ENCODE measurements around the gene NHSL2.

Gene NHSL2

DNA sequence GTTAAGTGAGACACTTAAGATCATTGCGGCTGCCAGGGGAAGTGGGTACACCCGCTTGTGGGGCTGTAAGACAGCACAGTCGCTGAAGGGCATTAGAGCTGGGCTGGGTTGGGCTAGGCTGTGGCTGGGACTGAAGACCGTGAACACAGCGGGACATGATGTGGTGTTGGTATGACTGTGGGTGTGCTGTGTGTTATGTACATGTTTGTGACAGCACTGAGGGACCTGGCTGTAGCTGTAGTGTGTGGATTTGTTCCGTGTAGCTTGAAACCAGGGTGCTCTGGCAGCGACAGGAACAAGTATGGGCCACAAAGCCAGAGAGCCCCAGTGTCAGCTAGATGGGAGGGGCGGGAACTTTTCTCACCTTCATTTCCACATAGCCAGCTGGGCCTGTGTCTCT lies 82.1 kb downstream of the NHSL2 start:
- Histone ChIP-seq H3K4me1 (ENCODE audit: control insufficient read depth, low read depth, low read length) (peaks cover 24% of the 10 kb centered on the region), H3K36me3 (ENCODE audit: control insufficient read depth, low read depth, low read length) (no peaks in the 10 kb centered on the region), H3K27me3 (ENCODE audit: control insufficient read depth, insufficient read depth, low read length) (no peaks in the 10 kb centered on the region), H3K9me3 (ENCODE audit: control insufficient read depth, low read depth, low read length) (no peaks in the 10 kb centered on the region), H3K27ac (ENCODE audit: low read length) (no peak overlapping the region), H3K4me3 (ENCODE audit: low read length) (no peak overlapping the region), H3K9ac (ENCODE audit: low read length) (no peak overlapping the region)

DNA sequence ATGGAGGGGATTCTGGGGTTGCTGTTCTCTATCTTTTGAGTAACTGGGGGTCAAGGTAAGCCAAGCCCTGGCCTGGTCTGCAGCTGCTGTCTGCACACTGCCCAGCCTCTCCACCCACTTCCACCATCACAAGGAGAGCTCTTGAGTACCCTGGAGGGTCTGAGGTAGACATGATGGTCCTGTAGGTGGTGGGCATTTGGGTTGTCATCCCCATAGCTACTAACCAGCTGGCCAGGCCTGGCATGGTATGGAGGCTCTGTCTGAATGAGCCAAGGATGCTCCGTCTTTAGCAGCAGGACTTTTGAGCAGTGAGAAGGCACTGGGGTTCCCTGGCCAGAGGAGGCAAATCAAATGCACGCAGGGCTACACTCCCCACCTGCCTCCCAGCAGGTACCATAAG lies 82.7 kb downstream of the NHSL2 start:
- Histone ChIP-seq H3K4me3 (ENCODE audit: low read length) (no peak overlapping the region), H3K36me3 (ENCODE audit: control insufficient read depth, low read depth, low read length) (no peaks in the 10 kb centered on the region), H3K27ac (ENCODE audit: low read length) (no peak overlapping the region), H3K27me3 (ENCODE audit: control insufficient read depth, insufficient read depth, low read length) (no peaks in the 10 kb centered on the region), H3K9me3 (ENCODE audit: control insufficient read depth, low read depth, low read length) (no peaks in the 10 kb centered on the region), H3K9ac (ENCODE audit: low read length) (no peak overlapping the region), H3K4me1 (ENCODE audit: control insufficient read depth, low read depth, low read length) (peaks cover 24% of the 10 kb centered on the region)

DNA sequence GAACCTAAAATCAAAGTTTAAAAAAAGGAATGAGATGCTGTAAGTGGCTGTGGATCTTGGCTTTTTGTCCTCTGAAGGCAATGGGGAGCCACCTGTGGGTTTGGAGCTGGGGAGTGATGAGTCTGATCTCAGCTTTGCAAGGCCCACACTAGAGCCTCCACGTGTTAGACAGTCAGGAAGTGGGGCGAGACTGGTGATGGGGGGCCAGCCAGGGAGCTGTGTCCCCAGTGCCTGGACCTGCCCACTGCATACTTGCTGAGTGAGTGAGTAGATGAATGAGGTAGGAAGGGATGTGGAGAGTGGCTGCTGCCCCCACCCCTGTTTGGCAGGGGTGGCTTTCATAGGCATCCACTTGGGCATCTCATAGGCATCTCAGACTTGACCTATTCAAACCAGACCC lies 84.0 kb downstream of the NHSL2 start:
- Histone ChIP-seq H3K27me3 (ENCODE audit: control insufficient read depth, insufficient read depth, low read length) (no peaks in the 10 kb centered on the region), H3K9me3 (ENCODE audit: control insufficient read depth, low read depth, low read length) (no peaks in the 10 kb centered on the region), H3K9ac (ENCODE audit: low read length) (no peak overlapping the region), H3K4me1 (ENCODE audit: control insufficient read depth, low read depth, low read length) (peaks cover 24% of the 10 kb centered on the region), H3K4me3 (ENCODE audit: low read length) (no peak overlapping the region), H3K27ac (ENCODE audit: low read length) (no peak overlapping the region), H3K36me3 (ENCODE audit: control insufficient read depth, low read depth, low read length) (no peaks in the 10 kb centered on the region)

DNA sequence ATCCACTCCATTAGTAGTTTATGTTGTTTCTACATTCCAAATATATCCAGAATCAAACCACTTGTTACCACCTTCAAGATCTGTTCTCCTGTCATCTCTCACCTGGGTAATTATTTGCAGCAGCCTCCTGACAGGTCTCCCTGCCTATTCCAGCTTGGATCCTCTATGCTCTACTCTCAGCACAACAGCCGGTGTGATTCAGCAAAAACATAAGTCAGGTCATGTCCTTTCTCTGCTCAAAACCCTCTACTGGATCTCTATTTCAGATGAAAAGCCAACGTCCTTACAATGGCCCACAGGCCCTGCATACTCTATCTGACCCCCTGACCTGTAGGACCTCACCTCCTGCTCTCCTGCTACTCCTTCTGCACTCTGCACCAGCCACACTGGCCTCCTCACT lies 84.5 kb downstream of the NHSL2 start:
- Histone ChIP-seq H3K27me3 (ENCODE audit: control insufficient read depth, insufficient read depth, low read length) (no peaks in the 10 kb centered on the region), H3K9ac (ENCODE audit: low read length) (no peak overlapping the region), H3K9me3 (ENCODE audit: control insufficient read depth, low read depth, low read length) (no peaks in the 10 kb centered on the region), H3K27ac (ENCODE audit: low read length) (no peak overlapping the region), H3K36me3 (ENCODE audit: control insufficient read depth, low read depth, low read length) (no peaks in the 10 kb centered on the region), H3K4me1 (ENCODE audit: control insufficient read depth, low read depth, low read length) (peaks cover 24% of the 10 kb centered on the region), H3K4me3 (ENCODE audit: low read length) (no peak overlapping the region)

DNA sequence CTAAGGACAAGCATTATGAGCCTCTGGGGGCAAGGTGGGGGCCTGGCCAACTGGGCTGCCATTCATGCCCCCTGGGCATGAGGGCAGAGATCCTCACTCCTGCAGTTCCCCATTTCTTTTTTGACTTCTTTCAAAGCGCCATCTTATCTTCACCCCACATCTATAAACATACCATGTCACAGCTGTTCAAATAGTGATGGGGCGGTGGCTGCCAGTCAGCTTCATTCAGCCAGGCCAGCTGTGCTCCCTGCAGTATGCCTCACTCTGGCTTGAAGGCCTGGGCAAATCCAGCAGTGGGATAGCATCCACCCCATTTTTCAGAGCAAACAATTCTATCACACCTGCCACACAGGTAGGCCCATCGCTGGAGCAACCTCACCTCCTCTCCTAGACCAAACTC lies 85.5 kb downstream of the NHSL2 start:
- H3K9ac ChIP-seq (ENCODE audit: low read length): no peak overlapping the region
- peaks cover 18% of the 10 kb centered on the region for H3K4me1 ChIP-seq (ENCODE audit: control insufficient read depth, low read depth, low read length)
- H3K4me3 ChIP-seq (ENCODE audit: low read length): no peak overlapping the region
- H3K9me3 ChIP-seq (ENCODE audit: control insufficient read depth, low read depth, low read length): no peaks in the 10 kb centered on the region
- H3K36me3 ChIP-seq (ENCODE audit: control insufficient read depth, low read depth, low read length): no peaks in the 10 kb centered on the region
- H3K27me3 ChIP-seq (ENCODE audit: control insufficient read depth, insufficient read depth, low read length): no peaks in the 10 kb centered on the region
- H3K27ac ChIP-seq (ENCODE audit: low read length): no peak overlapping the region

DNA sequence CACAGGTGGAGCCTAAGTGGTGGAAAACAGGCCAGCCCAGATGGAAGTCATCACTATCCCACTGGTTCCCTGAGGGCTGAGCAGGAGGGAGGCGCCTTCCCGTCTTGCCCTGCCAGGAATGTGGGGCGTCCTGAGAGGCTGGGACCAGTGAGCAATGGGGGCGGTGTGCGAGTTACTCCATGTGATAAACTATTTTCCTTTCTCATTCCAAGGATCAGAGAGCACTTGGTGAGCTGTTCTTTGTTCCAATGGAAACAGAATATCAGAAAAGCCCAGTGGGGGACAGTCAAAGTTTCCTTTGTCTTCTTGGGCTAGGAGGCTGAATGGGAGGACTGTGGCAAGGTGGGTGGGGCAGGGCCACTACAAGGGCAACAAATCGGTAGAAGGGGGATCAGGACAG lies 86.2 kb downstream of the NHSL2 start:
- no peak overlapping the region for H3K4me3 ChIP-seq (ENCODE audit: low read length)
- peaks cover 19% of the 10 kb centered on the region for H3K4me1 ChIP-seq (ENCODE audit: control insufficient read depth, low read depth, low read length)
- peaks cover 1% of the 10 kb centered on the region for H3K9me3 ChIP-seq (ENCODE audit: control insufficient read depth, low read depth, low read length)
- no peaks in the 10 kb centered on the region for H3K27me3 ChIP-seq (ENCODE audit: control insufficient read depth, insufficient read depth, low read length)
- no peak overlapping the region for H3K9ac ChIP-seq (ENCODE audit: low read length)
- H3K27ac ChIP-seq (ENCODE audit: low read length): no peak overlapping the region
- no peaks in the 10 kb centered on the region for H3K36me3 ChIP-seq (ENCODE audit: control insufficient read depth, low read depth, low read length)

GRCh38 chrX:71997320-71997719 lies 86.7 kb downstream of the NHSL2 start:
- Histone ChIP-seq H3K27me3 (ENCODE audit: control insufficient read depth, insufficient read depth, low read length) (no peaks in the 10 kb centered on the region), H3K9me3 (ENCODE audit: control insufficient read depth, low read depth, low read length) (peaks cover 5% of the 10 kb centered on the region), H3K9ac (ENCODE audit: low read length) (no peak overlapping the region), H3K4me1 (ENCODE audit: control insufficient read depth, low read depth, low read length) (peaks cover 16% of the 10 kb centered on the region), H3K27ac (ENCODE audit: low read length) (no peak overlapping the region), H3K36me3 (ENCODE audit: control insufficient read depth, low read depth, low read length) (no peaks in the 10 kb centered on the region), H3K4me3 (ENCODE audit: low read length) (no peak overlapping the region)

- no peak overlapping the region for H3K4me3 ChIP-seq (ENCODE audit: low read length)
- H3K36me3 ChIP-seq (ENCODE audit: control insufficient read depth, low read depth, low read length): no peaks in the 10 kb centered on the region
- no peak overlapping the region for H3K9ac ChIP-seq (ENCODE audit: low read length)
- peaks cover 16% of the 10 kb centered on the region for H3K4me1 ChIP-seq (ENCODE audit: control insufficient read depth, low read depth, low read length)
- no peaks in the 10 kb centered on the region for H3K27me3 ChIP-seq (ENCODE audit: control insufficient read depth, insufficient read depth, low read length)
- H3K27ac ChIP-seq (ENCODE audit: low read length): no peak overlapping the region
- H3K9me3 ChIP-seq (ENCODE audit: control insufficient read depth, low read depth, low read length): peaks cover 8% of the 10 kb centered on the region
These were observed 88.3 kb downstream of the NHSL2 start for GRCh38 chrX:71998836-71999509.

DNA sequence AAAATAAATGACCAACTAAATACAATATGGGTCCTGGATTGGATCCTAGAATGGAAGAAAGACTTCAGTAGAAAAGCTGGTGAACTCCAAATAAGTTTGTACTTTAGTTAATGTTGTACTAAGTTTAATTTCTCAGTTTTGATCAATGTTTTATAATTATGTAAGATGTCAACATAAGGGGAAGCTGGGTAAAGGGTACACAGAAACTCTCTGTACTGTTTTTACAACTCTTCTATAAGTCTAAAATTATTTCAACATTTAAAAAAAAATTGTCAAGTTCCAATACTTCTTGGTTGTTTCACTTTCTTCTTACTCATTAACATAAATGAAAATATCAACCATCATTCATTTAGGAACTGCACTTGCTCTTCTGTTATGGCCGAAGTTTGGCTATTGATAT lies 88.9 kb downstream of the NHSL2 start:
- H3K27ac ChIP-seq (ENCODE audit: low read length): no peak overlapping the region
- no peaks in the 10 kb centered on the region for H3K27me3 ChIP-seq (ENCODE audit: control insufficient read depth, insufficient read depth, low read length)
- H3K4me3 ChIP-seq (ENCODE audit: low read length): no peak overlapping the region
- no peaks in the 10 kb centered on the region for H3K36me3 ChIP-seq (ENCODE audit: control insufficient read depth, low read depth, low read length)
- H3K9ac ChIP-seq (ENCODE audit: low read length): no peak overlapping the region
- H3K4me1 ChIP-seq (ENCODE audit: control insufficient read depth, low read depth, low read length): peaks cover 16% of the 10 kb centered on the region
- H3K9me3 ChIP-seq (ENCODE audit: control insufficient read depth, low read depth, low read length): peaks cover 8% of the 10 kb centered on the region

DNA sequence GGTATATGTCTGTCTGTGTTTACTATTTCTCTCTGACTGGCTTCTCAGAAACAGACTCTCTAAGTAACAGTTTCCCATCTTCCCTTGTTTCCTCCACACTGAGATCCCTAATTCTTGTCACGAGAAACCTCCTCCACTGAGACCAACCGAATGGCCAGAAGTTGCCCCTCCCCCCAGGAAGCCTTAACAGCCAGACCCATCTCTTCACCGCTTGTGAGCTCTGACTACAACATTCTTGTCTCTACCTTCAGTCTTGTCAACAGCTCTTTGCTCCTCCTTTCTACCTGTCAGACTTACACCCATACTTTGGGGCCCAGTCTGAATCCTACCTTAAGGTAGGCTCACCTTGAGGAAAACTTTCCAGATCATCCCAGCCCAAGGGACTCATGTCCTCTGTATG lies 90.8 kb downstream of the NHSL2 start:
- Histone ChIP-seq H3K9me3 (ENCODE audit: control insufficient read depth, low read depth, low read length) (peaks cover 11% of the 10 kb centered on the region), H3K9ac (ENCODE audit: low read length) (no peak overlapping the region), H3K4me1 (ENCODE audit: control insufficient read depth, low read depth, low read length) (peaks cover 20% of the 10 kb centered on the region), H3K36me3 (ENCODE audit: control insufficient read depth, low read depth, low read length) (no peaks in the 10 kb centered on the region), H3K4me3 (ENCODE audit: low read length) (no peak overlapping the region), H3K27me3 (ENCODE audit: control insufficient read depth, insufficient read depth, low read length) (no peaks in the 10 kb centered on the region), H3K27ac (ENCODE audit: low read length) (no peak overlapping the region)

DNA sequence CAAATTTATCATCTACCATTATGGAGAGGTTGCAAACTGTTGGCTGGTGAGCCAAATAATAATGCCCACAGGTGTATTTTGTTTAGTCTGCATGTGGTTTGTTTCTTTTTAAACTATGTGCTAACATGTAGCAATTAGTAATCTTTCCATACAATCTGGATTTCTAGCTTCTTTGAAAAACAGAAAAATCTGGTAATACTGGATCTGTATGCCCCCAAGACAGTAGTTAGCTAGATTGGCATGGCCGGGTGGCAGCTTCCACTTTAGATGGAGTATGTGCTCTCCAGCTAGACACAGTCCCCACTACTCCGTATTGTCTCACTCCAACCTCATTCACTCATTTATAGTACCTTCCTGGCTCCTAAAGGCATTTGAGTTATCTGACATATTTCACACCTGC lies 91.3 kb downstream of the NHSL2 start:
- H3K9me3 ChIP-seq (ENCODE audit: control insufficient read depth, low read depth, low read length): peaks cover 11% of the 10 kb centered on the region
- no peak overlapping the region for H3K4me3 ChIP-seq (ENCODE audit: low read length)
- H3K27me3 ChIP-seq (ENCODE audit: control insufficient read depth, insufficient read depth, low read length): no peaks in the 10 kb centered on the region
- H3K9ac ChIP-seq (ENCODE audit: low read length): no peak overlapping the region
- H3K4me1 ChIP-seq (ENCODE audit: control insufficient read depth, low read depth, low read length): peaks cover 18% of the 10 kb centered on the region
- H3K36me3 ChIP-seq (ENCODE audit: control insufficient read depth, low read depth, low read length): no peaks in the 10 kb centered on the region
- H3K27ac ChIP-seq (ENCODE audit: low read length): no peak overlapping the region

DNA sequence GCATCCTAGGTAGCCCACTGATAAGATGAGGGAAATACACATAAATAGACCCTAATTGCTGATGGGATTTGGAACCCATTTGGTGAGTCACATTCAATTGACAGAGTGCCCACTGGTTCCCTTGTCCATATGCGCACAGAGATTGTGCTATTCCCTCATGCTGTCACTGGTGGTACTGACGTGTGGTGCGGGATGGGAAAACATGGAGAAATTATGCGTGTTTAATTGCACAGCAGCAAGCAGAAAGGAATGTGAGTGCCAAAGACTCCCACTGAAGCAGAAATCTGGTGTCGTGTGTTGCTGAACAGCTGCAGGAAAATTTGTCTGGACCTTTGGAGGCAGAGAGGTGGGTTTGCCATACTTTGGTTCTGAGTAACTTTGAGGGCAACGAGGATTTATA lies 92.2 kb downstream of the NHSL2 start:
- H3K4me1 ChIP-seq (ENCODE audit: control insufficient read depth, low read depth, low read length): peaks cover 18% of the 10 kb centered on the region
- peaks cover 11% of the 10 kb centered on the region for H3K9me3 ChIP-seq (ENCODE audit: control insufficient read depth, low read depth, low read length)
- no peaks in the 10 kb centered on the region for H3K36me3 ChIP-seq (ENCODE audit: control insufficient read depth, low read depth, low read length)
- H3K27ac ChIP-seq (ENCODE audit: low read length): no peak overlapping the region
- no peak overlapping the region for H3K4me3 ChIP-seq (ENCODE audit: low read length)
- H3K9ac ChIP-seq (ENCODE audit: low read length): no peak overlapping the region
- H3K27me3 ChIP-seq (ENCODE audit: control insufficient read depth, insufficient read depth, low read length): no peaks in the 10 kb centered on the region
